CD4-positive, alpha-beta T cell treated with Interleukin-17A for 1 hour (primary cell): ENCODE results near the gene AOPEP.

Experiments
- DNase-seq: peaks from one replicate; pipeline ENCODE4 v3.0.0-alpha.2; 2020

AOPEP gene

GRCh38 chr9:94904806-94905205 lies 178.3 kb downstream of the AOPEP start:
- DNase-seq: no peak

DNA sequence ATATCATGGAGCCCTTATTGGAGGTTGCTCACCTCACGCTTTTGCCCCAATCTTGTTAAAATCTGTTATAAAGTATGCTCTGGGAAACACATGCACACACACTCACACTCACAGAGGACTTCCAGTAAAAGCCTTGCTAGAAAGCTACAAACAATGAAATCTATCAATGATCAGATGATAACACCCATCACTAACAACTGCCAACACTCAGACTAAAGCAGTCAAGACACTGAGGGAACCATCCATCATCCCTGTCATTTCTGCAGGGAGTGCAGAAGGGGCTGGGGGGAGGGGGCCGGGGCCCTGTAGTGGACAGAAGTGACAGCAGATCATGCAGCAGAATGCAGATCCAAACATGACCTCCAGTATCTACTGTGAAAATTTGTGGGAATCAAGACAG lies 179.1 kb downstream of the AOPEP start:
- no peak for DNase-seq

- DNase-seq: no peak
Measured at GRCh38 chr9:94906181-94906580, 179.7 kb downstream of the AOPEP start.

DNA sequence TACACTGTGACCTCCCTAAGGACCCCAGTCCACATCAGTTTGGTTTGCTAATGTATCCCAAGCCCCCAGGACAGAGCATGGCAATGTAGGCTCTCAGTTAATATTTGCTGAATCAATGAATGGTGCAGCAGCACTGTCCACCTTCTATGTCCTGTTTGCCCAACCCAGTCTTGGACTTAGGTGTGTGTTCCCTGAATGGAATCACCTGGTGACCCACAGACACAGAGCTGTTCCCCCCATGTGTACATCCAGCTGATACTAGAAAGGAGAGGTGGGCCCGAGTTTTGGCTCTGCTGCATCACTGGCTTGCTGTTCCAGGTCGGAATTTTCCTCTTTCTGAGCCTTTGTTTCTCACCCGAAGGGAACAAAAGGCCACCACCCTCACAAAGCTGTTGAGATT lies 180.2 kb downstream of the AOPEP start:
- no peak for DNase-seq

GRCh38 chr9:94907264-94907936 lies 180.9 kb downstream of the AOPEP start:
- no peak for DNase-seq

DNA sequence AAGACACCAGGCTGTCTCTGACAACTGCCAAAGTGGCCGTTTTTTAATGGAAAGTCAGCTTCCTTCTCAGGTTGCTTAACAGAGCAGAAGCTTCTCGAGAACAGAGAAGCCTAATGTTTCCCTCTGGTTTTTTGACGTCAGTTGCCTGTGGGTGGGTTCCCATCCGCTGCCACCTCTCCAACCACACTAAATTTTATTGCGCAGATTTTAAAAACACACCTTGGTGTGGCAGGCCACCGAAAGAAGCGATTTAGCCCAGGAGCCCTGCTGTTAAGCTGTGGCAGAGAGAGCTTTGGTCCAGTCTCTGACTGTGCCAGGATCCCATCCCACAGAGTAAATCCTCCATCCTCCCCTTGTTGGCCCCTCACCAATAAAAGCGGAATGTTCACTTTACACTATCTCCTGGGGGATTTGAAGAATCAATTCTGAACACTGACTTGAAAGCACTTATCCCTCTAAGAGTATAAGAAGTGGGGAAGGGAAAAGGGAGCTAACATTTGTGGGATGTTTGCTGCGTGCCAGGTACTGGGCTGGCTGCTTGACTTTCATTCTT lies 181.6 kb downstream of the AOPEP start:
- DNase-seq: no peak

- no peak for DNase-seq
Measured at GRCh38 chr9:94908583-94909249, 182.2 kb downstream of the AOPEP start.

DNA sequence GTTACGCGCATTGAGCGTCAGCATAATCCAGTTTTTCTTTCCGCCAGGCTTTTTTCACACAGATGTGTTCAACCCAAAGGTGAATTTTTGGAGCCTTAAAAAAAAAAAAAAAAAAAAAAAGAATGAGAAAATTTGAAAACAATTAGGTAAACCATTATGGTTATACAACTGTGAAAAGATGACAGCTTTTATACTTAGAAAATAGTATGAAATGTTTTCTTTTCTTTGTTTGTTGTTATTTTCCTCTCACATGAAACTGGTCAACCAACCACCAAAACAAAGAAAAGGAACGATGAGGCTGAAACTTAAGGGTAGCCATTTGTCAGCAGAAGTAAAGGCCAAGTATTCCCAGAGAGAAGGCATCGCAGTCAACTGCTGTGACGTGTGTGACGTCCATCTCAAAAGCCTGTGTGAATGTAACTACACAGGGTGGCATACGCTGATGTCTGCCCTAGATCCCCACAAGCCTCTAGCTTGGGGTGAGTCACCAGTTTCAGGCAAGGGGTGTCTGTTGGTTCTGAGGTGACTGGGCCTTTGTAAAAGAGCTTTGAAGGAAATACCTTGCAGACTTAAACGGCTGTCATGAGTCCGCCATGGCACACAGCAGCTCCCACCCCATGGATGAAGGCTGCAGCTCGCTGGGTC lies 182.9 kb downstream of the AOPEP start:
- no peak for DNase-seq

- no peak for DNase-seq
Measured at GRCh38 chr9:94909965-94910730, 183.6 kb downstream of the AOPEP start.

DNA sequence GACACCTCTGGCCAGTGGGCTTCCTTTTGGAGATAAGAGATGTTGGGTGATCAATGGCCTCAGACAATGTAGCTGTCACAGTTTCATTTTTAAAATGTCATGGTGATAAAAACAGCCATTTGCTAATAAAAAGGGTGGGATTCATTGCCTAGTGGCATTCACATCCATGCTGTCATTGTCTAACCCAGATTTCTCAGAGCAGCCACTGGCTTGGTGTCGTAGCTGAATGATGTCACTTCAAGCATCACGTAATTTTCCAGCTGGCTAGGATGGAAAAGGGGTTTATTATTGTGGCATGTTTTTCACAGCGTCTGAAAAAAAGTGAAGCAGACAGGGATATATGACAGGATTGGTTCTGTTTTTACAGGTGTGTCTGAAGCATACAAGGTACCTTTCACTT lies 184.7 kb downstream of the AOPEP start:
- DNase-seq: no peak

DNA sequence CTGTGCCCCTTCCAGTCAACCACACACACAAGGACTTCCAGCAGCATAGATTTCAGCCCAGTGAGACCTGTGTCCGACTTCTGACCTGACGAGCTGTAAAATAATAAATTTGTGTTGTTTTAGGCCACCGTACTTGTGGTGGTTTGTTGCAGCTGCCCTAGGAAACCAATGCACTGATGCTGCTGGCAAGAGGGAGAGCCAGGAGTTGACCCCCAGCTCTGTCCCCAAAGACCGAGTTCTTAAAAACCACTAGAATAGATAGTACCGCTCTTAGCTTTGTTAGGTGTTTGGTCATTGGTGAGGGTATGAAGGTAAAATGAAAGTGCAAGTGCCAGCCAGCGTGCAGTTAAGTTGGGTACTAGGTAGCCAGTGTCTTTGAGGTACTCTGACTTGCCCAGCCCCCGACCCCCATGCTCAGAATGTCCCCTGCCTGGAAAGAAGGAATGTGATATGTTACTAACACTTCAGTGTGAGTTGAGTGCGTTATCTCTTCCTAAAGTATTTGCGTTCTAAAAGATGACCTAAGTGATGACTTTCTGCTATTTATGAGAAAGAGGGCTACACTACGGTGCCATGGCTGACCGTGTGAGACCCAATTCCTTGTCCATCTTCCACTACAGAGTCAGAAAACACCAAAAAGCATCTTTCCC lies 185.6 kb downstream of the AOPEP start:
- no peak for DNase-seq

DNA sequence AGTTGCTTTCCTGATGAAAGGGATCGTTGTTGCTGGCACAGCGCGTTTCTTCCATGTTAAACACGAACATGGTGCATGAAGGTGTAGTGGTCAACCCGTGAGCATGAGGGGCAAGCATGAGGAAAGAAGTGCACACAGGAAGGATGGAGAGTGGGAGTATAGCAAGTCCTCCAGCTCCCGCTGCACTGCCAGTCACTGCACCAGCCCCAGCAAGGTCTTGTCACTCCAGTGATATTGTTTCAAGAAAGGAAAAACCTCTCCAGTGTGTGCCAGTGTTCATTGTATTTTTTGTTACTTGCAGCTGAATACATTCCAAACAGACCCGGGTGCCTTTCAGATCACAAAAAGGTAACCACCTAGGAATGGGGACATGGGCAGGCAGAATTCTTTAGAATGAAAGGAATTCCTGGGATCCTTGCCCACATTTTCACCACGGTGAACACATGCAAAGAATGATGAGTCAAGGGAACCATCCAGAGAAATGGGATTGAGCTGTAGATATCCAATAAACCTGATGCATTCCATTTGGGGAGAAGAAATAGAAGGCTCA lies 186.3 kb downstream of the AOPEP start:
- DNase-seq: no peak

GRCh38 chr9:94913550-94913949 lies 187.1 kb downstream of the AOPEP start:
- no peak for DNase-seq

GRCh38 chr9:94915476-94916450 lies 189.3 kb downstream of the AOPEP start:
- DNase-seq: no peak

GRCh38 chr9:94916956-94917355 lies 190.5 kb downstream of the AOPEP start:
- no peak for DNase-seq

DNA sequence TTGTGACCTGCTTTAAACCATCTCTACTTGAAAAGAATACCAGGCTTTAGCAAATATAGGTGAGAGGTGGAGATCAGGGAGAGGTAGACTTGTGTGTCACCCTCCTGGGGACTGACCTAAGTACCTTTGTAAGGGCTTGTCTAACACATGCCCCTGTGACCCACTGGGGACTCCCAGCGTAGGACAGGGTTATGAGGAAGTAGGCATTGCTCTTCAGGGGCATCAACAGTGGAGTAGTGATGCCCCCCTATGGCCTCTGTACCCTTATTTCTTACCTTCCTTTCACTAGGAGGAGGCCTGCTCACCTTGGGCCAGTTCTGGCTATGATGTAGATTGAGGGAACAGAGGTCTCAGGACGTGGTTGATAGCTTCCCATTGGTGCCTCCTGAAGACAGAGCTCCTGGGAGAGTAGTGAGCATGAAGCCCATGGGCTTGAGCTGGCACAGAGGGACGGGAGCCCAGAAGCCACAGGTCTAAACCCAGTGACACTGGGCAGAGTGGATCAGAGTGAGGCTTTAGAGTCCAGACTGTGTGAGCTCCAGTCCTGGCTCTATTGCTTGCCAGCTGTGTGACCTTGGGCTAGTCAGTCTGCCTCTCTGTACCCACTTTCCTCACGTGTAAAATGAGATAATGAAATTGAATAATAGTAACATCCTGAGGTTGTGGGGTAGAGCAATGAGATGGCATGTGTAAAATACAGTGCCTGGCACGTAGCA lies 191.7 kb downstream of the AOPEP start:
- peak; percentile 28 for DNase-seq

DNA sequence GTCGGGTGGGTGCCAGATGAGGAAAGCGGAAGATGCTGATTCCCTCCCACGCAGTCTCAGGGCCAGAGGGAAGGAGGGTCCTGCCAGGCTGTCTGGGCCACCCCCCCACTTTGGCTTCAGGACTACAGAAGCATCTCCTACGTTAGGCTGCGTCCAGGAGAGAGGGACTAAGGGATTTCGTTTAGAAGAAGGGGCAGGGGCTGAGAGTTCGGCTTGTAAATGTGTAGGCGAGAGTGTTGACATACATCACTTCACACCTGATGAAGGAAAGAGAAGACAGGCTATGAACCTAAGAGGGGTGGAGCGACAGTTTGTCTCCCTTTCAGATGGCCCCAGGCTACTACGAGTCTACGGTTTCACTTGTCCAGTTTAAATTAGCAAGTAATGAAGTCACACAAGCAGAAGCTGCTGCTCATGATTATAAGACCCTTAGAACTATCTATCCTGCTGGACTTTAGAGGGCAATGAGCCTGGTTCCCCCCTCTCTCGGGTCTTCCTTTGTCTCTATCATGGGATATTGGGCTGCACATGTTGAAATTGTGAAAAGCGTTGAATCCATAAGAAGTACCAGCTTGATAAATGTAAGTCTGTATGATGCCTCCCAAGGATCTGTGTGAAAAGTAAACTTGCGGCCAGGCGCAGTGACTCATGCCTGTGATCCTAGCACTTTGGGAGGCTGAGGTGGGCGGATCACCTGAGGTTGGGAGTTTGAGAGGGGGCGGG lies 193.0 kb downstream of the AOPEP start:
- DNase-seq: no peak

DNA sequence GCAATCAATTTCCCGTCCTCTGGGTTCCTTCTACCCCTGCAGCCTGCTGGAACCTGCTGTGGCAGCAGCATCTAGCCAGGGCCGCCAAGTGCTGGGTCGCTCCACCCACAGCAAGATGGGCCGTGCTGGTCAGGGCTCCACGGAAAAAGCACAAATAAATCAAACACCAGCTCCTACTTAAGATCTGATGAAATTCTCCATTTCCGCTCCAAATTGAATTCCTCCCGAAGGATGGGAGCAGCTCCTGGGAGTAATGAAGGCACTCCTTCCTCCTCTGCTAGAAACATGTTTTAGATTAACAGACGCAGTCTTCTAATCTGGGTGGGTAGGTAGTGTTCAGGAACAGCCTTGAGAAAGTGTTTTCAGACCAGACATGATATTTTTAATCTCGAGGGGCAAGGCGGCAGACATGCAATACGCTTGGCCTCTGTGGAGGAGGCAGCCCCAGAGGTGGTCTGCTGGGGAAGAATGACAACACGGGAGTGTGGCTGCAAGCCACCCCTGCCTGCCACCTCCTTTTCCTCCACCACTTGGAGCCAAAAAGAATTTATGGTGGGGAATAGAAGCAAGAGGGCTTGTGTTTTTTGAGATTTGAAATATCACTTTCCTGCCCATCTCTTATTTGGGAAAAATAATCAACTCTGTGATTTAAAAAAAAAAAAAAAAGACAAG lies 194.1 kb downstream of the AOPEP start:
- no peak for DNase-seq

DNA sequence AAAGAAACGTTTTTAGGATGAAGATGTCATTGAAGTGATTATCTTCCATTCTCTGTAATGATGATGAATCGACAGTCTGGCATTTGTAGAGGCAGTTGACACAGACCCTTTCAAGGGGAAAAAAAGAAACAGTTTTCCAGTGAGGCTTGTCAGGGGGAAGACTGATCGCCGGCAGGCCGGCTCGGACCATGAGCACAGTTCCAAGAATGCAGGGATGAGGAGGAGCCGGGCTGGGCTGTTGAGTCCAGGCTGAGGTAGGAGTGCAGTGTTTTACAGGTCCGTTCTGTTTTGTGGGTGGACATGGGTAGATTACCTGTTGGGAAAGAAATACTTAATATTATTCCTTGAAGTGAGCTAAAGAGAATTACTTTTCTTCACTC lies 194.6 kb downstream of the AOPEP start:
- DNase-seq: no peak
